NCI-H1048 (cell line): ENCODE measurements around the gene ATE1.
"Not testable (repeated sequence)": the region's sequence is repeated elsewhere in the genome, so short reads cannot be mapped to it uniquely, and the experiment has no call there.

ENCODE experiments used
- DNase-seq: peaks from one replicate; lab custom pipeline; 2025; lab: John Stamatoyannopoulos, UW

Gene ATE1

DNA sequence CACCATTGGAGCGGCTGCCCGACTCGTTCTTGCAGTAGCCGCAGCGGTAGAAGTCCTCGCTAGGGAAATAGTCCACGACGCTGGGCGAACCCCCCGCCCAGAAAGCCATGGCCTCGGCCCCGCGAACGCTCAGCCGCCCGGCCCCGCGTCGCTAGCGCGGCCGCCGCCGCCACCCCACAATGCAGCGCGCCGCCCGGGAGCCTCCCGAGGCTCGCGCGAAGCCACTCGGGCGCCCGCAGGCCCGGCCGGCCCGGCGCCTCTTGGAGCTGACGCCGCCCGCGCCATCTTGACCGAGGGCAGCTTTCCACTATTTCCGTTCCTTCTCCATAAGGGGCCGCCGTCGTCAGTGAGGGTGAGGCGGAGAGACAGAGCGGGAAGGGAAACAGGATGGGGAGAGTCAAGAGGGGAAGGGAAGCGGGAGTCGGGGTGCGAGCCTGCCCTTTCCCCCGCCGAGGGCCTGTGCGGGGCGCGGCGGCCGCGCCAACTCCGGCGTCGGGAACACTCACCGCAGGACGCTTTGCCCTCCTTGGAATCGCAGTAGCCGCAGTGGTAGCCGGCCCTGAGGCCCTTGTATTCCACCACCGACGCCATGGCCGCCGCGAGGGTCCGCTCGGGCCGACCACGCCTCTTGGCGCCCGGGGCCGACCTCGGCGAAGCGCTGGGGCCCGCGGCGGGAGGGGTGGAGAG lies at the start of gene ATE1:
Gene ATE1, minus strand, starts transcription at position 191 of the 687 bp plus-strand sequence. Its CDS starts 82 bp downstream, at position 109.
- peak; percentile 78 for DNase-seq

DNA sequence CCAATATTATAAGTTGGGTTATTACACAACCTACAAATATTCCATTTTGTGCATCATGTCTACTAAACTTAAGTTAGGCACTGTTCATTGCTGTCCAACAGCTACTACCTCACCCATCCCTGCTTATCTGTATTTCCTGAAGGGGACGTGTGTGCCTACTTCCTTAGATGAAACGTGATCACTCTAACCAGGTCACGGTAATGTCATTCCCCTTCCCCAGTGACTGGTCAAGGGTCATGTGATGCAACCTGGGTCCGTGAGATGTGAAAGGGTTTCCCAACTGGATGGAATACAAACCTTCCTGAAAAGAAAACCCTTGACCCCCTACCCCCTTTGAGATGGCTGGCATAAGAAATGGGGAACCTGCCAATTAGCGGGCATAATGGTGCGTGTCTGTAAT lies 48.8 kb upstream of the ATE1 start:
- DNase-seq, result no peak

DNA sequence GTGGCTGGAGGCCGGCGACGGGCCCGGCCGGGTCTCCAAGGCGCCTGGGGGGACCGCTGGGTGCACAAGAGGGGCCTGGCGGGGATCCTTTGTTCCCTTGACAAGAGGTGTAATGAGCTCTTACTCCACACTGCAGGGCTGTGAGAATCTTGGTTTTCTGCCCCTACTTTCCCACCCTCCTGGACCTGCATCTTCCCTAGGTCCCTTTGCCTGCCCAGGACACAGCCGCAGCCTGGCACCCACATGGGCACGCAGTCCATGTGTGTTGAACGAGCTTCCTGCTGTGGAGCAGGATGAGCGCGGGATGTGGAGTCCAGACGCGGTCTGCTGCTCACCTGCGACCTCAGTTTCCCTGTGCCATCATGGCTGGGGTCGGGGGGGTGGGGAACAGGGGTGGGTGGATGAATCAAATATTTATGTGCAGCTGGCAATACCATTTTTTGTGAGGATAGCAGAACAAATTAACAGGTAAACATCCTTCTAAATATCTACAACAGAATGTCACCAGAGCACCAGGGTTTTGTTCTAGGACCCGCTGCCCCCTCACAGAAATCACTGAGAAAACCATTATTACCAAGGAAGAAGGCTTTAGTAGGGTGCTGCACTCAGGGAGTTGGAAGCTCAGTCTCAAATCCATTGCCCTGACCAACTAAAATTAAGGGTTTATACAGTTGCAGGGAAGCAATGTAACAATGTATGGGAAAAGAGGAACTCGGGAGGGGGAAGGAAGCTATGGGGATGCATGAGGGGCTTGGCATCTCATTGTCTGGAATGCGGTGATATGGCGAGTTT lies 47.7 kb upstream of the ATE1 start:
- DNase-seq, result no peak

DNA sequence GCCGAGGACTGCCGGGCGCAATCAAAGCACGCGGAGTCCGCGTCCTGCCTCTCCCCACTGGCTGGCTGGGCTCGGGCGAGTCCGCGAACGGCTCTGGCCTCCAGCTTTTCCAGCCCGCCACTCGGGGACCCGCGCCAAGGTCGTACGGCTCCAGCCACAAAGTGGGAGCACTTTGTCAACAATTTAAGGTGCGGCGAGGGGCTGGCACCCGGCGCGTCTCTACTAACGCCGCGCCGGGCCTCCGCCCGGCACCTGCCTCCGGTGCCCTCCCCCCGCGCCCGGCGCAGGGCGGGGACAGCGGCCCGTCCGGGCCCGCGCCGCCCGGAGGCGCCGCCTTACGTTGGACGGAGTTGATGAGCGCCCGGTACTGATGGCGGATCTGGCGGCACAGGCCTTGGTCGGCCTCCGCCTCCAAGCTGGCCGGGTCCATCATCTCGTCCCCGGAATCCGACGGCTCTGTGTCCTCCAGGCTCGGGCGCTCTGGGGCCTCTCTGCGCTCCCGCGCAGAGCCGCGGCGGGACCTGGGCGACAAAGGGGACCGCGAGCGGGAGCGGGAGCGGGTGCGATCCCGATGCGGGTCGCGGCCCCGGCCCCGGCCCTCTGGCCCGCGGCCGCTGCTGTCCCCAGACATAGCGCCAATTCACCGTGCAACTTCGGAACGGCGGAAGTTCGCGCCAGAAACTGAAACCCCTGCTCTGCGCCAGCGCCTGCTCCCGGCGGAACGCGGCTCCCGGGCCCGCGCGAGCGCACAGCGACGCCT lies 46.9 kb upstream of the ATE1 start, which contains the start of gene NSMCE4A:
Gene NSMCE4A, minus strand, starts transcription at position 683 of the 760 bp plus-strand sequence. Its CDS starts 52 bp downstream, at position 631.
- DNase-seq, result peak; percentile 26

DNA sequence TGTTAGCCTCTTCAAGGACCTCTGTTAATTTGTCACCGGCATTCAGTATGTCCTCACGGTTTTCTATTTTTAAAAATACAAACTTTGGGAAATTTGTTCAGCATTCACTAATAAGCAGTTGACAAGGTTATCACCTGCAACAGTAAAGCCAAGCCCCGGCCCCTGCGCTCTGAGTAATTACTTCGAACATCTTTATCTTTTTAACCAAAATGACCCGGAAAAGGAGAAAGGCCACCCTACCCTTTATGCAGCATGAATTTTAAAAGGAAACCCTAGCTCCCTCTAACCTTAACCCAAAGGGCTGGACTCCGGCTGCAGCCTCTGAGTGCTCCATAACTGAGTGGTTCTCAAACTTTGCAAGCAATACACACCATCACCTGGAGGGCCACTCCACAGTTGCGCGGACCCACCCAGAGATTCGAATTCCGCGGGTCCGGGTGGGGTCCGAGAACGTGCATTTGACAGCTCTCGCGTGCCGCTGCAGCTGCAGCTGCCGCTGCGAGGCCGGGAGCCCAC lies 46.2 kb upstream of the ATE1 start:
- no peak for DNase-seq

DNA sequence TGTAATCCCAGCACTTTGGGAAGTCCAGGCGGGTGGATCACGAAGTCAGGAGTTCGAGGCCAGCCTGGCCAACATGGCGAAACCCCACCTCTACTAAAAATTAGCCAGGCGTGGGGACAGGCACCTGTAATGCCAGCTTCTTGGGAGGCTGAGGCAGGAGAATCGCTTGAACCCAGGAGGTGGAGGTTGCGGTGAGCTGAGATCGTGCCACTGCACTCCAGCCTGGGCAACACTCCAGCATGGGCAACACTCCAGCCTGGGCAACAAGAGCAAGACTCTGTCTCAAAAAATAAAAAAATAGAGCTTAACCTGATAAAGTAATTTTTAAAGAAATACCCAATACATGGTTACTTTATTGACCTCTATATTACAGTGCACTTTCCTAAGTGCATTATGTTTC lies 41.3 kb upstream of the ATE1 start:
- DNase-seq, result not testable (repeated sequence)

DNA sequence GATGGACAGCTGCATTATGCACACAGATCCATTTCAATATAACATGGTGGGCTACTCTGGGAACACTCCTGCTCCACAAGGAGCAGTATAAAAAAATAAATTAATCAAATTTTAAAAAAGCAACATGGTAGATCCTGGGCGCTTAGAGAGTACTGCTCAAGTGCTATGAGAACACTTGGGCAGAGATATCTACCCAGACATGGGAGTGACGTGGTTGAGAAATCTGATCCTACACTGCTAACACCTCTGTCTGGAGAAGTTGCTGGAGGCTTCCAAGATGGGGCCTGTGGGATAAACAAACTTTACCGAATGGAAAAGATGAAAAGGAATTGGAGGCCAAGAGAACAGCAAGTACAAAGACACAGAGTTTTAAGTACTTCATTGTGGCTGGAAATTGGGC lies 38.2 kb upstream of the ATE1 start:
- DNase-seq, result no peak

DNA sequence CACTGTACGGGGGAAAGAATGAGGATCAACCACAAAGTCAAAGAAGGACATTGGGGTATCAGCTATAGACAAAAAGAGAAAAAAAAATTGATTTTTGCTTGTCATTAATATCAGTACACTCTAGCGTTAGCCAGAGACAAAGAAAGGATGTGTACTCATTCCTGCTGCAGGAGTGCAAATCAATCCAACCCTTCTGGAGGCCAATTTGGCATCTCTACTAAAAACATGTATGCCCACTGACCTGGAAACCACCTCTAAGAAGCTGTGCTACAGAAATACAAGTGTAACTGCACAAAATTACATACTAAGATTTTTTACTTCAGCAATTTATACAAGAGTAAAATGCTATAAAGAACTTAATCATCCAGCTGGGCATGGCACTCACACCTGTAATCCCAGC lies 33.6 kb upstream of the ATE1 start:
- DNase-seq, result no peak

DNA sequence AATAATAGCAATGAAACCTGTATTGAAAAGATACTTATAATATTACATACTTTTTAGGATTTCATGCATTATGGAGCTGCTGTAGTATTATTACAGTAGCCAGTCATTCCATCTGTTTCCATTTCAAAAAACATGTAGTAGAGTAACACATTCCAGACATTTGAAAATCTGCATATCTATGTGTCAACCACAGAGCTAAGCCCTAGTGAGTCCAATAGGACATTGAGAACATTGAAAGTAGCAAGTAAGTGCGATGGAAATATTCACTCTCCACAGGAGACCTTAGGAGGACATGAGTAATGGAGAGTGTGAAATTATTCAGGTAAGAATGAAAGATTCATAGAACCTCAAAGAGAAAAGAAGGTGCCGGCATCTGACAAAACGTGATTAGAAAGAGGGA lies 31.8 kb upstream of the ATE1 start:
- no peak for DNase-seq

DNA sequence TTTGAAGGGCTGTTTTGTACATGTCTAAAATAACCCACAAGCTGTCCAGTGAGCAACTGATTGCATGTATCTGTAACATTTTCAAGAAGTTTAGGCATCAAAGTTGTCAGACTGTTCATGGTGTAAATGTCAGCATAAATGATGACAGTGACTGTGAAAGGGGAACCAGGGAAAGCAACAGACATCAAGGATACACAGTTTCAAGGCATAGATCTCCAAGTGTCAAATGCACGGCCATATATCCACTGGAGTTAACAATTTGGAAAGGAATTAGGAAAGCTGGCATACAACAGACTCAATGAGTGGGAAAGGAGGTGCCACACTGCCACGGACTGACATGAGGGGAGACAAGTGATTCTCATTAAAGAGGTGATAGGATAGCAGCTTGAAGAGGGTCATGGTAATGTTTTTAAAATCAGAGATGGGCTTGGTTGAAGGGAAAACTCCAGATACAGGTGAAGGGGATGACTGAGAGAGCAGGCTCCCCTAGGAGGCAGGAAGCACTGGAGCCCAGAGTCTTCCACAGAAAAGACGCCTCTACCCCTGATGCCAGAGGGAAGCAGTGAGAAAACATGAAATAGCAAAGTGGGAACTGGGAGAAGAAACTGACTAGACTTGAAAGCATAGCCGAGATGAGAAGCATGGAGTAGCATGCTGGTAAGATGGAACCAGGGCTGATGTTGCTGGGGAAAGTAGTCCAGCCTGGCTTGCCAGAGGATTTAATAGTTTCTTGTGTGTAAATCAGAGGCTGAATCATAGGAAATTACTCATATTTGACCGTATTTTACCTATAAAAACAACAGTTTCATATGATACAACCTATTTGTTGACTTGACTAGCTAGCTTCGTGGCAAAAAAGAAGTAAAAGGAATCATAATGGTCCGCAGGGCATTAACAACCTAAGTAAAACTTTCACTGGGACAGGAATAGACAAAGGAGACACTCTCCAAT lies 28.6 kb upstream of the ATE1 start:
- no peak for DNase-seq

DNA sequence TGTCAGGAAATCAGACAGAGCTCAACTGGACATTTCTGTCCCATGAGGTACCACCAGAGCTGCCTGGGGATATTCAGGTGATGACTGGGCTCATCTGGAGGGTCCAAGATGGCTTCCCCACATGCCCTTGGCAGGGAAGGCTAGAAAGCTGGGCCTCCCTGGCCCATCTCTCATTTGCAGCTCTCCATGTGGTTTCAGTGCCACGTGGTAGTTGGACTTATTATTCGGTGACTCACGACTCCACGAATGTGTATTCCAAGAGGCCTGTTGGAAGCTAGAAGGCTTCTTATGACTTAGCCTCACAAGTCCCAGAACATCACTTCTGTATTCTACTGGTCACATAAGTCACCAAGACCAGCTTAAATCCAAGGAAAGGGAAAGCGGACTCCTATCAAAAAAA lies 24.4 kb upstream of the ATE1 start:
- no peak for DNase-seq

DNA sequence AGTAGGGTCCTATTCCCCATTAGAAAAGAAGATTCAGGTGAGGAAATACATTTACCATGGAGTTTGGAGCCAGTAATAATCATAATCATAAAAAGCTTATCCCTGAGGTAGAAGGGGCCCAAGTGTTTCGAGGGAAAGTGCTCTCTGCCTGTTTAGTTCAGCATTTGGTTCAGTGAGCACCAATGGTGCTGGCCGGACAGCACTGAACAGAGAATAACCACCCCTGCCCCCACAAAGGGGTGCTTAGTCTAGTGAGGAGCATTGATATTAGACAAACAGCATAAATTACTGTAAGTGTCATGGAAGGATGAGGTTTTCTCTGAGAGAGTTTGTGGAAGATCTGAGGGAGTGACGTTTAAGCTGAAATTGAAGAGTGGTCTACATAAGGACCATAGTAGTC lies 21.6 kb upstream of the ATE1 start:
- DNase-seq, result no peak

DNA sequence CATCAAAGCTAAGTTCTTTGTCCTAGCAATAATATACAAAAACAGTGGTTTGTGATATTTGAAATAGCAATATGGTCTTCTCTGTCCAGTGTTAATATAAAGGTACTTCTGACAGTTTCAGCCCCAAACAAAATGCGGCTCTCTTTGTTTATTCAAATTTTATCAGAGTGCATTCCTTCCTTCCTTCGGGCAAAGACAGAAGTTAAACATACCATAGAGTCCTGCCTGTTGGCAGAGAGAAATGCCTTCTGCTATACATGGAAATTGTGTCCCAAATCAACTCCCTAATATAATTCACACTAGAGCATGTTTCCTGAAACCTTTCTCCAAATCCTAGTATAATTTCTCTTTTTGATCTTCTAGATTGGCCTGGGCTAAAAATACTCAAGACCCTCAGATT lies 21.2 kb upstream of the ATE1 start:
- DNase-seq, result no peak

DNA sequence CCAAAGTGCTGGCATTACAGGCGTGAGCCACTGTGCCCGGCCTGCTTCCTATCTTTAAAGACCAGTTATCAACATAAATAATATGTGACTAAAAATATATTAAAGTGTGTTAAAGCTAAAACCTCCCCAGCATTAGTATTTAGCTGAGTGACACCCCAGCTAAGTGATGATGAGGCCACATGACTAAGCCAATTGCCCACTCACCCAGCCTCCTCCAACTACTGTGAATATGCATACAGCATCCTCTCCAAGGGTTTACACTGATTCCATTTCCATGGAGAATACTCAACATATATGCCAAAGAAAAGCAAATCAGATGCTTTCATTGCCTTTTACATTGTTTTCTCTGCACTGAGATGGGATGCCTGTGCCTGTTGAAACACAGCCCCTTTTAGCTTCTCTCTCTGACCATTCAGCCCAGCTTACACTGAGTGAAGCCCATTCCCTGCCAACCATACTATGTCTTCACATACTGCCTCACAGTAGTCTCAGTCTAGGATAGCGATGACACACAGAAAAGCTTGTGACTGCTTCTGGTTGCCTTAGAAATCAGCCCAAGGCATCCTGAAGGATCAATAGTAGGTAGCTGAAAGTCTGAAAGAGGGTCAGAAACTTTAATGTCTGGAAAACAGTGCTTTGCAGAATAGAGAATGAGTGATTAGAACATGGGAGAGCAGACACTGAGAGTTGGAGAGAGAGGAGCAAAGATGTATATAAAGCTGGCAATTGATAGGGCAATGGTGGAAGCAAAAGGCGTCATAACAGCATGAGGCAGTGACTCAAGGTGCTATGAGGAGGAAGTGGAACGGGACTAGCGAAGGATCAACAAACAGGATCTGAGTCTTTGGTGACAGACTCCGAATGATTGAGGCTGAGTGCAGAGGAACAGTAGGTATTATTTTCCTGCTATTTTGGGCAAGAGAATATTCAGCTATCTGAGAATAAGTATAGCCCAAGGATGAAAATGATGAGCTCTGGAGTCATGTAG lies 19.8 kb upstream of the ATE1 start:
- DNase-seq, result no peak

DNA sequence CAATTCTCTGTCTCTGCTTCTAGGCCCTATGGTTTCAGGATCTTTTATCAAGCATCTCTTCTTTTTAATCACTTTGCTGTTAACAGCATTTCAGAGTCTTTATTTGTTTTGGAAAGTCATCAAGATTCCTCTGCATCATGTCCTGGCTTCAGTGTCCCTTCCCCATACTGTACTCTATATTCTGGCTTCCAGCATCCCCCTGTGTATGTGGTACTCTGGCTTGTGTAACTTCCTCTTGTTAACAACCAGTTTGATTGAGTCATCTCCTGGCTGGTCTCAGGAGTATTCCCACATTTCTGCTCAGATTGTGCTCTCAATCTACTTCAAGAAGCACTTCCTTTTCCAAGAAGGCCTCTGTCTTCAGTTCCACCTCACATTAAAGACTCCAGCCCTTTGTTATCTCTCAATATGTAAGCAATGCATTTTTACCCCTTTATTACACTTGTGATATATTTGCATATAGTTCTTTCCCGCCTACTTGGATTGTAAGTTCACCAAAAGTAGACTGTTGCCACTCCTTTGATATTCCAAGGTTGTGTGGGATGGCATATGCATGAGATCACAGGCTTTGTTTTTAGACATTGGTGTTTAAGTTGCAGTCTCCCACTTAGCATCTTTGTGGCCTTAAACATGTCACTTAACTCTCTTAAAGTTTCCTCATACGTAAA lies 15.1 kb upstream of the ATE1 start:
- no peak for DNase-seq

DNA sequence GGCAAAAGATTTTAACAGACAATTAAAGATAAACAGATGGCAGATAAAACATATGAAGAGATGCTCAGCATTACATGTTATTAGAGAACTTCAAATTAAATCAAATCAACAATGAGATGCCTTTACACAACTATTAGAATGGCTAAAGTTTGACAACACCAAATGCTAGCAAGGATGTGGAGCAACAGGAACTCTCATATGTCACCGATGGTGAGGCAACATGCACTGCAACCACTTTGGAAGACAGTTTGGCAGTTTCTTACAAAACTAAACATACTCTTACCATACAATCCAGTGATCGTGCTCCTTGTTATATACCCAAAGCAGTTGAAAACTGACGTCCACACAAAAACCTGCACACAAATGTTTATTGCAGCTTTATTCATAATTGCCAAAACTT lies 13.7 kb upstream of the ATE1 start:
- no peak for DNase-seq

DNA sequence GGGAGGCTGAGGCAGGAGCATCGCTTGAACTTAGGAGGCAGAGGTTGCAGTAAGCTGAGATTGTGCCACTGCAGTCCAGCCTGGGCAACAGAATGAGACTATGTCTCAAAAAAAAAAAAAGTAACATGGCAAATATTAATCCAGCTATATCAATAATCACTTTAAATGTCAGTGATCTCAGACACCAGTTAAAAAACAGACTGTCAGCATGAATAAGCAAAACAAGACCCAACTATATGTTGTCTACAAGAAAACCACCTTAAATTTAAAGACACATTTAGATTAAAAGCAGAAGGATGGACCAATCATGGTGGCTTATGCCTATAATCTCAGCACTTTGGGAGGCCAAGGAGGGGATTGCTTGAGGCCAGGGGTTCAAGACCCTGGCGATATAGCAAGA lies 8.5 kb upstream of the ATE1 start:
- DNase-seq, result no peak

DNA sequence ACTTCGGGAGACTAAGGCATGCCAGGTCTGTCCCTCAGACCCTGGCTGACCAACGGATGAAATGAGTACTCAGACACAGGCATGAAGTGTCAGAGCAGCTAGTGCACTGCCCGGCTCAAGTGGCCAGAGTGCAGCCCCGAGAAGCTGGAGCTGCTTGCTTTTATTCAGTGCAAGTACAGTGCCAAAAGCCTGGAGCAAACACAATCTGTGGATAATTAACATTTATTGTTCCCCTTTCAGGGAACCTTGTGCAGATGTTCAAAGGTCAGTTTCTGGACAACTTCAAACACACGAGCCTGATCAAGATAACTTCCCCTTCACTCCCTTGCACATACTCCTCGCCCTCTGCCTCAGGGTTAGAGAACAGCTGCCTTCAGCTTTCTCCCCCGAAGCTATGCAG lies 7.9 kb upstream of the ATE1 start:
- no peak for DNase-seq

DNA sequence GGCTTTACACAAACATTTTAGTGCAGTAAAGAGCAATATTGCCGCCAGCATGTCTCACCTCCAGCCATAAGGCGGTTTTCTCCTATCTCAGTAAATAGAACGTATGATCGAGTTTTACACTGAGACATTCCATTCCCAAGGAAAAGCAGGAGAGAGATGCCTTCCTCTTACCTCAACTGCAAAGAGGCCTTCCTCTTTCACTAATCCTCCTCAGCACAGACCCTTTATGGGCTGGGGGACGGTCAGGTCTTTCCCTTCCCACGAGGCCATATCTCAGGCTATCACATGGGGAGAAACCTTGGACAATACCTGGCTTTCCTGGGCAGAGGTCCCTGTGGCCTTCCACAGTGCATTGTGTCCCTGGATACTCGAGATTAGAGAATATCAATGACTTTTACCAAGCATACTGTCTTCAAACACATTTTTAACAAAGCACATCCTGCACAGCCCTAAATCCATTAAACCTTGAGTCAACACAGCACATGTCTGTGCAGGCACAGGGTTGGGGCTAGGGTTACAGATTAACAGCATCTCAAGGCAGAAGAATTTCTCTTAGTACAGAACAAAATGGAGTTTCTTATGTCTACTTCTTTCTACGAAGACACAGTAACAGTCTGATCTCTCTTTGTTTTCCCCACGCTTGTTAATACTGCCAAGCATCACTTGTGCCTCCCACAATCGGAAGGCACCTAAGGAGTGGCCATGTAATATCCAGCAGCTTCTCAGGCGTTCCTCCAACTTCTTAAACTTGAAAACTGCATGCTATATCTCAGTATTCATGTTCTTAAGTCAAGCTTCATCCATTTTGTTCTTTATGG lies 2.6 kb upstream of the ATE1 start:
- not testable (repeated sequence) for DNase-seq
